ENCODE results near the gene DYNC1LI1. TPM values are rescaled to one million over a fixed set of nuclear protein-coding genes. Genes with fewer than 3 reads are reported as not detected.

DYNC1LI1 gene
- total RNA-seq, 2 experiments from 2014 or later, result 28.6 to 48.7 TPM

DNA sequence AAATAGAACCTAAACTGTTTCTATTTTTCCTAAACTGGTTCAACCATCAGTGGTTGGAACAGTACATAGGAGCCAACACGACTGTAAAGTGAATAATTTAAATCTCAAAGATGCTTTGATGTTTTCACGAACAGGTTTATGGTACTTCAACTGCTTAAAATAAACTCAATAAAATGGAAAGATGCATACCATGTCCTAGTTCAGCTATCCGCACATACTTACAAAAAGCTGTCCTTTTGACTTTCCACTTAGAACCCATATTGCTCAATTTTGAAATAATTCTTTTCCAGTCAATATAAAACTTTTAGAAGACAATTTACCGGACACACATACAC lies 68.9 kb downstream of the DYNC1LI1 start:
- H3K9me3 ChIP-seq (ENCODE audit: low read length), result no peaks in the 10 kb centered on the region
- DNase-seq (ENCODE audit: low spot score), result no peak
- CTCF ChIA-PET (ENCODE audit: unreplicated experiment), result no interaction called here
- peaks cover 33% of the 10 kb centered on the region; the same call in 1 of the 2 replicates for H3K79me2 ChIP-seq (ENCODE audit: insufficient read depth, low read depth, low read length)
- H3K27ac ChIP-seq (ENCODE audit: low read depth, low read length, poor library complexity, severe bottlenecking), result peak overlapping the region; percentile 73
- H3K36me3 ChIP-seq (ENCODE audit: insufficient read depth, low read length), result peaks cover under 1% of the 10 kb centered on the region
- no peak for TF ChIP-seq EZH2phosphoT487 (IDR thresholded peaks at IDR 0.05; ENCODE audit: borderline replicate concordance, low read depth, low read length)
- TF ChIP-seq CTCF (conservative IDR thresholded peaks at IDR 0.05; ENCODE audit: low read length), result no peak
- BruUV-seq (replicated peaks), result no TSS peak
- peak overlapping the region; percentile 81 for H3K4me2 ChIP-seq (ENCODE audit: low read length)
- peaks cover 14% of the 10 kb centered on the region; the same call in 1 of the 2 replicates for H4K20me1 ChIP-seq (ENCODE audit: insufficient read depth, low read length)
- no peaks in the 10 kb centered on the region for H3K9me2 ChIP-seq (ENCODE audit: insufficient read depth, low read length)
- peak overlapping the region; percentile 72; the same call in 1 of the 2 replicates for H2AFZ ChIP-seq (ENCODE audit: low read length)
- POLR2A ChIA-PET, result interaction anchor here (0.6 to 1.9 kb wide), 12 partner anchors 9 to 970 kb away, joined by 3 to 9 read pairs (median 3); partner anchors contain the start of gene STT3B
- H3K4me1 ChIP-seq (ENCODE audit: insufficient read depth, low read length, poor library complexity, severe bottlenecking), result peaks cover 46% of the 10 kb centered on the region
- H3K4me3 ChIP-seq (ENCODE audit: low read depth, low read length, poor library complexity, severe bottlenecking), result peak overlapping the region; percentile 89
- intact Hi-C loops (cut with micrococcal nuclease; ENCODE audit: unreplicated experiment), result no loop called here

GRCh38 chr3:32500880-32501782 lies 69.5 kb downstream of the DYNC1LI1 start:
- intact Hi-C loops (cut with micrococcal nuclease; ENCODE audit: unreplicated experiment), result no loop called here

More at GRCh38 chr3:32500880-32501782, 69.5 kb downstream of the DYNC1LI1 start:
- CTCF ChIA-PET (ENCODE audit: unreplicated experiment), result interaction anchor here (0.6 kb wide), 1 partner anchor 1305 kb away, joined by 4 read pairs; no protein-coding TSS in a partner anchor
- POLR2A ChIA-PET, result interaction anchor here (0.5 to 1.9 kb wide), 17 partner anchors 8 to 969 kb away, joined by 3 to 9 read pairs (median 3); partner anchors contain the start of gene STT3B
- H3K27ac ChIP-seq (ENCODE audit: low read depth, low read length, poor library complexity, severe bottlenecking), result no peak overlapping the region
- H3K36me3 ChIP-seq (ENCODE audit: insufficient read depth, low read length), result peaks cover 6% of the 10 kb centered on the region
- H3K4me2 ChIP-seq (ENCODE audit: low read length), result peak overlapping the region; percentile 81
- H3K9me3 ChIP-seq (ENCODE audit: low read length), result no peaks in the 10 kb centered on the region
- H3K4me3 ChIP-seq (ENCODE audit: low read depth, low read length, poor library complexity, severe bottlenecking), result peak overlapping the region; percentile 89
- peak; percentile 28 for DNase-seq (ENCODE audit: low spot score)
- H2AFZ ChIP-seq (ENCODE audit: low read length), result no peak overlapping the region
- H3K79me2 ChIP-seq (ENCODE audit: insufficient read depth, low read depth, low read length), result peaks cover 33% of the 10 kb centered on the region; the same call in 1 of the 2 replicates
- no peaks in the 10 kb centered on the region for H3K9me2 ChIP-seq (ENCODE audit: insufficient read depth, low read length)
- TF ChIP-seq EZH2phosphoT487 (IDR thresholded peaks at IDR 0.05; ENCODE audit: borderline replicate concordance, low read depth, low read length) (no peak), CTCF (conservative IDR thresholded peaks at IDR 0.05; ENCODE audit: low read length) (no peak)
- TSS peak; percentile 72 for BruUV-seq (replicated peaks)
- peaks cover 14% of the 10 kb centered on the region; the same call in 1 of the 2 replicates for H4K20me1 ChIP-seq (ENCODE audit: insufficient read depth, low read length)
- H3K4me1 ChIP-seq (ENCODE audit: insufficient read depth, low read length, poor library complexity, severe bottlenecking), result peaks cover 46% of the 10 kb centered on the region
